ENCODE results near the gene AMOTL1.

DNA sequence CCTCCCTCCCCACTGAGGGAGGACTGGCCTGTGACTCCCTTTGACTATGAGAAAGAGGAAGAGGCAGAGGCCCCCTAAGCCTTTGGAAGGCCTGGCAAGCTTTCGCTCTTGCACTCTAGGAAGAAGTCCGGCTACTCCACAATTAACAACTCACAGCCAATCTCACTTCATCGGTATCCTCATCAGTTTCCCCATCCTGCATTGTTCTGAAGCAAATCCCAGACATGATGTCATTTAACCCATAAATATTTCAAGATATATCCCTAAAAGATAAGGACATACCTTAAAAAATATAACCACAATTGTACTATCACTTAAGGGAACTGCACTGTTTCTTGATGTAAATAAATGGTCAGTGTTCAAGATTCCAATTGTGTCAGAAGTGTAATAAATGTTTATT is 142.1 kb downstream of the AMOTL1 start:
- TF ChIP-seq, protein P1, sequence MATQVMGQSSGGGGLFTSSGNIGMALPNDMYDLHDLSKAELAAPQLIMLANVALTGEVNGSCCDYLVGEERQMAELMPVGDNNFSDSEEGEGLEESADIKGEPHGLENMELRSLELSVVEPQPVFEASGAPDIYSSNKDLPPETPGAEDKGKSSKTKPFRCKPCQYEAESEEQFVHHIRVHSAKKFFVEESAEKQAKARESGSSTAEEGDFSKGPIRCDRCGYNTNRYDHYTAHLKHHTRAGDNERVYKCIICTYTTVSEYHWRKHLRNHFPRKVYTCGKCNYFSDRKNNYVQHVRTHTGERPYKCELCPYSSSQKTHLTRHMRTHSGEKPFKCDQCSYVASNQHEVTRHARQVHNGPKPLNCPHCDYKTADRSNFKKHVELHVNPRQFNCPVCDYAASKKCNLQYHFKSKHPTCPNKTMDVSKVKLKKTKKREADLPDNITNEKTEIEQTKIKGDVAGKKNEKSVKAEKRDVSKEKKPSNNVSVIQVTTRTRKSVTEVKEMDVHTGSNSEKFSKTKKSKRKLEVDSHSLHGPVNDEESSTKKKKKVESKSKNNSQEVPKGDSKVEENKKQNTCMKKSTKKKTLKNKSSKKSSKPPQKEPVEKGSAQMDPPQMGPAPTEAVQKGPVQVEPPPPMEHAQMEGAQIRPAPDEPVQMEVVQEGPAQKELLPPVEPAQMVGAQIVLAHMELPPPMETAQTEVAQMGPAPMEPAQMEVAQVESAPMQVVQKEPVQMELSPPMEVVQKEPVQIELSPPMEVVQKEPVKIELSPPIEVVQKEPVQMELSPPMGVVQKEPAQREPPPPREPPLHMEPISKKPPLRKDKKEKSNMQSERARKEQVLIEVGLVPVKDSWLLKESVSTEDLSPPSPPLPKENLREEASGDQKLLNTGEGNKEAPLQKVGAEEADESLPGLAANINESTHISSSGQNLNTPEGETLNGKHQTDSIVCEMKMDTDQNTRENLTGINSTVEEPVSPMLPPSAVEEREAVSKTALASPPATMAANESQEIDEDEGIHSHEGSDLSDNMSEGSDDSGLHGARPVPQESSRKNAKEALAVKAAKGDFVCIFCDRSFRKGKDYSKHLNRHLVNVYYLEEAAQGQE (IDR thresholded peaks at IDR 0.05; ENCODE audit: low read depth, low read length) = no peak
- TF ChIP-seq, protein P2, sequence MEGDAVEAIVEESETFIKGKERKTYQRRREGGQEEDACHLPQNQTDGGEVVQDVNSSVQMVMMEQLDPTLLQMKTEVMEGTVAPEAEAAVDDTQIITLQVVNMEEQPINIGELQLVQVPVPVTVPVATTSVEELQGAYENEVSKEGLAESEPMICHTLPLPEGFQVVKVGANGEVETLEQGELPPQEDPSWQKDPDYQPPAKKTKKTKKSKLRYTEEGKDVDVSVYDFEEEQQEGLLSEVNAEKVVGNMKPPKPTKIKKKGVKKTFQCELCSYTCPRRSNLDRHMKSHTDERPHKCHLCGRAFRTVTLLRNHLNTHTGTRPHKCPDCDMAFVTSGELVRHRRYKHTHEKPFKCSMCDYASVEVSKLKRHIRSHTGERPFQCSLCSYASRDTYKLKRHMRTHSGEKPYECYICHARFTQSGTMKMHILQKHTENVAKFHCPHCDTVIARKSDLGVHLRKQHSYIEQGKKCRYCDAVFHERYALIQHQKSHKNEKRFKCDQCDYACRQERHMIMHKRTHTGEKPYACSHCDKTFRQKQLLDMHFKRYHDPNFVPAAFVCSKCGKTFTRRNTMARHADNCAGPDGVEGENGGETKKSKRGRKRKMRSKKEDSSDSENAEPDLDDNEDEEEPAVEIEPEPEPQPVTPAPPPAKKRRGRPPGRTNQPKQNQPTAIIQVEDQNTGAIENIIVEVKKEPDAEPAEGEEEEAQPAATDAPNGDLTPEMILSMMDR (IDR thresholded peaks at IDR 0.05) = no peak
- TF ChIP-seq EP300 (IDR thresholded peaks at IDR 0.05; ENCODE audit: borderline replicate concordance in 1 of 2, low read depth in 1 of 2, low read length in 1 of 2) = no peak
- TF ChIP-seq POLR2AphosphoS5 (IDR thresholded peaks at IDR 0.05; ENCODE audit: low read depth, low read length) = no peak
- no peak for TF ChIP-seq EZH2phosphoT487 (IDR thresholded peaks at IDR 0.05; ENCODE audit: borderline replicate concordance, low read depth)
- no peak for TF ChIP-seq NFIC (IDR thresholded peaks at IDR 0.05; ENCODE audit: borderline replicate concordance)
